ENCODE measurements around the gene RANGAP1.

DNA sequence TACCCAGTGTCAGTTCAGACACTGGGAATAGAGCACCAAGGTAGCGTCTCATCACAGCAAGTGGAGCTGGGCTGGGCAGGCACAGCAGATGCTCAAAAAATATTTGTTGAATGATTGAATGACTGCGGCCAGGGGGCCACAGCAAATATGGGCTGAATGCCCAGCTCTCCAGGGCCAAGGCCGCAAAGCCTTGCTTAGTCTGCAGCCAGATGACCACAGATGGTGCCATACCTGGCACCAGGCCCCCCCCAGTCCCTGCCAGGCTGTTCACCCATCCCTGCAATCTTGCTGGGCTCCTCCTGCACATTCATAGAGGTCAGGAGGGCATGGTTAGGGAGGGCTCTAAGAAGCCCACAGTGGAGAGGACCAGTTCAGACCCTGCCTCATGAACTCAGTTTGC is 48.2 kb upstream of the RANGAP1 start:
- TF ChIP-seq, protein P1, sequence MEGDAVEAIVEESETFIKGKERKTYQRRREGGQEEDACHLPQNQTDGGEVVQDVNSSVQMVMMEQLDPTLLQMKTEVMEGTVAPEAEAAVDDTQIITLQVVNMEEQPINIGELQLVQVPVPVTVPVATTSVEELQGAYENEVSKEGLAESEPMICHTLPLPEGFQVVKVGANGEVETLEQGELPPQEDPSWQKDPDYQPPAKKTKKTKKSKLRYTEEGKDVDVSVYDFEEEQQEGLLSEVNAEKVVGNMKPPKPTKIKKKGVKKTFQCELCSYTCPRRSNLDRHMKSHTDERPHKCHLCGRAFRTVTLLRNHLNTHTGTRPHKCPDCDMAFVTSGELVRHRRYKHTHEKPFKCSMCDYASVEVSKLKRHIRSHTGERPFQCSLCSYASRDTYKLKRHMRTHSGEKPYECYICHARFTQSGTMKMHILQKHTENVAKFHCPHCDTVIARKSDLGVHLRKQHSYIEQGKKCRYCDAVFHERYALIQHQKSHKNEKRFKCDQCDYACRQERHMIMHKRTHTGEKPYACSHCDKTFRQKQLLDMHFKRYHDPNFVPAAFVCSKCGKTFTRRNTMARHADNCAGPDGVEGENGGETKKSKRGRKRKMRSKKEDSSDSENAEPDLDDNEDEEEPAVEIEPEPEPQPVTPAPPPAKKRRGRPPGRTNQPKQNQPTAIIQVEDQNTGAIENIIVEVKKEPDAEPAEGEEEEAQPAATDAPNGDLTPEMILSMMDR (IDR thresholded peaks at IDR 0.05; ENCODE audit: low read depth, low read length): no peak
- no peak for TF ChIP-seq EZH2phosphoT487 (IDR thresholded peaks at IDR 0.05; ENCODE audit: low read depth)

Data from OCI-LY3 (cell line).